GM13977 (cell line): Measurements from ENCODE around the gene MINDY4.

ENCODE experiments used
- DNase-seq: peaks from one replicate; pipeline ENCODE4 v3.0.0; 2012; ENCODE audit warnings: low spot score
- in situ Hi-C: fragments of 300-500 bp; cut with MboI; formaldehyde crosslinking; loops from one replicate; pipeline ENCODE4 v1.12.0; 2022; ENCODE audit warnings: low sequenced_read_pairs, low pct_unique_long_range_greater_than_20kb, mixed read lengths, inconsistent platforms; ENCODE audit not compliant: unreplicated experiment
- TF ChIP-seq, protein P1 (sequence below): IDR thresholded peaks from 2 replicates; pipeline ENCODE4 v1.5.1; 2012; ENCODE audit warnings: mild to moderate bottlenecking, control low read depth; ENCODE audit not compliant: insufficient read depth; ENCODE audit errors: extremely low read depth, missing control alignments

Gene MINDY4

DNA sequence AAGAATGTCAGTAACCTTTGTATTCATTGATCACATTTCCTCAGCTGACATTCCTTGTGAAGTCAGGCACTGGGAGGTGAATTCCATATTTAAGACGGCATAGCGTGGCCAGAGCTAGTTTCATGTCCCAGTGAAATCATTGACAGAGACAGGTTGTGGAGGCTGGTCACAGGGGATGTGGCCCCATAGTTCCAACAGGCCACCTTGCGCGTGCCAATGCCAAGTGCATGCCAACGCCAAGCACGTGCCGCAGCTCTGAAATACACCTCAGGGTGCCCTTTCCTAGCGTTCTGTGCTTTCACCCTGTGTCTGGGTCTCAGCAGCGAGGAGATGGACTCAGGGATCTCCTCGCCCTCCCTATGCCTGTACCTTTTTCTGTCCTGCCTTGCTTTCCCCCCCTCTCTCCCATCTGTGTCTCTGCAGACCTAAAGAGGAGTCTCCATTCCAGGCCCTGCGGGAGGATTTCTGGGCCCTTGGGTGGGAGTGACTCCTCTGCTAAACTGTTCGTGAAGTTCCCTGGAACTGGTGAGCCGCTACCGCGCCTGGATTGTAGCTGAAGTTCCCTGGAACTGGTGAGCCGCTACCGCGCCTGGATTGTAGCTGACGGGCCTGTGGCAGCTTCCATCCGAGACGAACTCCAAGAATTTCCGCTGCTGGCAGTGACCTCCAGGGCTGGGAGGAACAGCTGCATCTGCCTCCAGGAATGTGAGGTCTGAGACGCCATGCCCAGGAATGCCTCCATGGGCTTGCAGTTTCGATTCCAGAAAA is 160.1 kb downstream of the MINDY4 start:
- peak; percentile 6 for DNase-seq
- in situ Hi-C loops, result no loop called here
- TF ChIP-seq, protein P1, sequence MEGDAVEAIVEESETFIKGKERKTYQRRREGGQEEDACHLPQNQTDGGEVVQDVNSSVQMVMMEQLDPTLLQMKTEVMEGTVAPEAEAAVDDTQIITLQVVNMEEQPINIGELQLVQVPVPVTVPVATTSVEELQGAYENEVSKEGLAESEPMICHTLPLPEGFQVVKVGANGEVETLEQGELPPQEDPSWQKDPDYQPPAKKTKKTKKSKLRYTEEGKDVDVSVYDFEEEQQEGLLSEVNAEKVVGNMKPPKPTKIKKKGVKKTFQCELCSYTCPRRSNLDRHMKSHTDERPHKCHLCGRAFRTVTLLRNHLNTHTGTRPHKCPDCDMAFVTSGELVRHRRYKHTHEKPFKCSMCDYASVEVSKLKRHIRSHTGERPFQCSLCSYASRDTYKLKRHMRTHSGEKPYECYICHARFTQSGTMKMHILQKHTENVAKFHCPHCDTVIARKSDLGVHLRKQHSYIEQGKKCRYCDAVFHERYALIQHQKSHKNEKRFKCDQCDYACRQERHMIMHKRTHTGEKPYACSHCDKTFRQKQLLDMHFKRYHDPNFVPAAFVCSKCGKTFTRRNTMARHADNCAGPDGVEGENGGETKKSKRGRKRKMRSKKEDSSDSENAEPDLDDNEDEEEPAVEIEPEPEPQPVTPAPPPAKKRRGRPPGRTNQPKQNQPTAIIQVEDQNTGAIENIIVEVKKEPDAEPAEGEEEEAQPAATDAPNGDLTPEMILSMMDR, result no peak

DNA sequence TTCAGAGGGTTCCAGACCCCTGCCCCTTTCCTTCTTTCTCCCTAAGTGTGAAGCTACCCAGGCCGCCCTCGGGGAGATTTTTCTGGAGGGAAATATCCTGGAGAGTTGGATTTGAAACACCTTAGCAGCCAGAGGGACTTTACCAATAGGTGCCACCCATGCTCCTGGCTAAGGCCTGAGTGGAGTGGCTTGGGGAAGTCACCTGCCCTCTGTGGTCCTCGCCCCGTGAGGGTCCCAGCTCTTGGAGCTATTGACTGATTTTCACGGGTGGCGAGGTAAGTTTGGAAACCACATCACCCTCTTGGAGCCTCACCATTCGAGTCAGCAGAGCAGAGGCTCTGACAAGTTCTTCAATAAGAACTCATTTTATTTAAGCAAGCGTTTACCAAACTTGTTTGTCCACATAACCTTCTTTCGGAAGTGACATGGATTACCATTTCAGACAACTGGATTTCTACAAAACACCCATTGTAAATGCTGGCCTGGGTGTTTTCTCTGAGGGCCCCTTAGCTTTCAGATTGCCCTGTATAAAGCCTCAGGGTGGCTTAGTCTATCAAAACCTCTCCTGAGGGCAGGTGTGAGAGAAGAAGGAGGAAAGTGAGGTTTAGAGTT is 160.8 kb downstream of the MINDY4 start:
- TF ChIP-seq, protein P1, result no peak
- in situ Hi-C loops, result no loop called here
- peak; percentile 6 for DNase-seq

DNA sequence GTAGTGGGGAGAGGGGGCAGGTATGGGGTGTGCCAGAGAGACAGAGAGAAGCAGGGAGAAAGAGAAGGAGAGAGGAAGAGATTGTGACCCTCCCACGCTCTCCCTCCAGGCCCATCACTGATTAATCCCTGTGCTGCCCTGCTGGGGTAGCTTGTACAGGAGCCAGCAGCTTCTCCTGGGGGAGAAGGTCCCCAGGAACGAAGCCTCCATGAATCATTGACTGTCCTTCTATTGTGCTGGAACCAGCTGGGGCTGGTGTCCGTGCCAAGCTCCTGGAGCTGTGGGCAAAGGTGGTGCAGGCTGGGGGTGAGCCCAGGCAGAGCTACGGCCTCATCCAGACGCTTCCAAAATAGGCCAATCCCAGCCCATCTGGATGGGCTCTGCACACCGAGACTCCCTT is 161.3 kb downstream of the MINDY4 start:
- no peak for DNase-seq
- TF ChIP-seq, protein P1, result no peak
- in situ Hi-C loops, result no loop called here

- in situ Hi-C loops, result no loop called here
- peak; percentile 4 for DNase-seq
- TF ChIP-seq, protein P1, result no peak
These were observed 162.1 kb downstream of the MINDY4 start for GRCh38 chr7:30933124-30933974.

DNA sequence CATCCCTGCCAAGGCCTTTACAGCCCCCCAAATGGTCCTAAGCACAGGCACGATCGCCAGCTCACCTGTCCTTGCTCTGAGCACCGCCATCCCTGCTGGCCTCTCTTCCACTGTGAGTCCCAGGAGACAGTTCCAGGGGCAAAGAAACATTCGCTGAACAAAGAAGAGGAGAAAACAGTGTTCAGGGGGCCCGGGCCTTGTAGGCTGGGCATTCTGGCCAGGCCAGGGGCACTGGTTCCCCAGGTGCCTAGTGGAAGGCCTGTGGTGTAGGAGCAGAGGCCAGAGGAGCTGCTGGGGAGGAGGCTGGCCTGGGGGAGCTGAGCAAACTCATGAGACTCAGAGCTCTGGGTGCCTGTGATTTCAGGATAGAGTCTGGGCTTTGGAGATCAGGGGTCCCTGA is 163.0 kb downstream of the MINDY4 start:
- in situ Hi-C loops, result no loop called here
- TF ChIP-seq, protein P1, result no peak
- DNase-seq, result no peak

- in situ Hi-C loops, result no loop called here
- DNase-seq, result no peak
- TF ChIP-seq, protein P1, result no peak
These were observed 163.7 kb downstream of the MINDY4 start for GRCh38 chr7:30934732-30935568.
